WTC11 (cell line): Measurements from ENCODE around the gene ZNF185.

ENCODE experiments used
- CREB1 ChIP-seq: sonication (generic); formaldehyde crosslinking; IDR thresholded peaks from 2 replicates; pipeline ENCODE4 v1.8.0; 2023; ENCODE audit warnings: mild to moderate bottlenecking, missing genetic modification reagents
- SP1 ChIP-seq: sonication (generic); formaldehyde crosslinking; conservative IDR thresholded peaks from 2 replicates; pipeline ENCODE4 v1.8.1; 2022; ENCODE audit warnings: missing genetic modification reagents
- ZNF317 ChIP-seq: sonication (generic); formaldehyde crosslinking; IDR thresholded peaks from 2 replicates; pipeline ENCODE4 v1.8.1; 2023; ENCODE audit warnings: low read depth, mild to moderate bottlenecking, moderate library complexity, missing genetic modification reagents, borderline replicate concordance
- TF ChIP-seq, protein P1 (sequence below): fragments of 200-600 bp; IDR thresholded peaks from 2 replicates; pipeline ENCODE4 v1.8.0; 2022; ENCODE audit warnings: antibody characterized with exemption
- TF ChIP-seq, protein P2 (sequence below): sonication (generic); formaldehyde crosslinking; IDR thresholded peaks from 2 replicates; pipeline ENCODE4 v1.8.1; 2022; ENCODE audit warnings: missing genetic modification reagents, borderline replicate concordance
- TF ChIP-seq, protein P3 (sequence below): sonication (generic); formaldehyde crosslinking; IDR thresholded peaks from 2 replicates; pipeline ENCODE4 v1.8.0; 2022; ENCODE audit warnings: mild to moderate bottlenecking, missing genetic modification reagents

DNA sequence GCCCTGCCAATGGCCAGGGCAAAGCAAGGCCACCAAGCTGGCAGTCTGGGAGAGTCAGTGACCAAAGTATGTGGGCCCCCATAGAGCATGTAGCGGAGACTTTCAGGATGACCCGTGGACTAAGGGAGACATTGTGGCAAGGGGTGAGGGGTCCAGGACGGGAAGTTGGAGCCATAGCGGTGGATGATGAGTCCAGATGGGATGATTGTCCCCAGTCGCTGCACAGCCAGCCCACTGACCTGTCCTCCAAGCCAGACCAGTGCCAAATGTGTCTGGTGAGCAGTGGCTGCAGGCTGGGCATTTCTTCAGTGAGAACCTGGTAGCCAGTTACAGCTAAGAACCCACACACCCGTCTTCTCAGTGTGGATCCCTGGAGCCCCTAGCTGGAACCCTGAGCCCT, 34.3 kb downstream of the ZNF185 start:
- TF ChIP-seq, protein P1, sequence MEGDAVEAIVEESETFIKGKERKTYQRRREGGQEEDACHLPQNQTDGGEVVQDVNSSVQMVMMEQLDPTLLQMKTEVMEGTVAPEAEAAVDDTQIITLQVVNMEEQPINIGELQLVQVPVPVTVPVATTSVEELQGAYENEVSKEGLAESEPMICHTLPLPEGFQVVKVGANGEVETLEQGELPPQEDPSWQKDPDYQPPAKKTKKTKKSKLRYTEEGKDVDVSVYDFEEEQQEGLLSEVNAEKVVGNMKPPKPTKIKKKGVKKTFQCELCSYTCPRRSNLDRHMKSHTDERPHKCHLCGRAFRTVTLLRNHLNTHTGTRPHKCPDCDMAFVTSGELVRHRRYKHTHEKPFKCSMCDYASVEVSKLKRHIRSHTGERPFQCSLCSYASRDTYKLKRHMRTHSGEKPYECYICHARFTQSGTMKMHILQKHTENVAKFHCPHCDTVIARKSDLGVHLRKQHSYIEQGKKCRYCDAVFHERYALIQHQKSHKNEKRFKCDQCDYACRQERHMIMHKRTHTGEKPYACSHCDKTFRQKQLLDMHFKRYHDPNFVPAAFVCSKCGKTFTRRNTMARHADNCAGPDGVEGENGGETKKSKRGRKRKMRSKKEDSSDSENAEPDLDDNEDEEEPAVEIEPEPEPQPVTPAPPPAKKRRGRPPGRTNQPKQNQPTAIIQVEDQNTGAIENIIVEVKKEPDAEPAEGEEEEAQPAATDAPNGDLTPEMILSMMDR: no peak
- TF ChIP-seq, protein P2, sequence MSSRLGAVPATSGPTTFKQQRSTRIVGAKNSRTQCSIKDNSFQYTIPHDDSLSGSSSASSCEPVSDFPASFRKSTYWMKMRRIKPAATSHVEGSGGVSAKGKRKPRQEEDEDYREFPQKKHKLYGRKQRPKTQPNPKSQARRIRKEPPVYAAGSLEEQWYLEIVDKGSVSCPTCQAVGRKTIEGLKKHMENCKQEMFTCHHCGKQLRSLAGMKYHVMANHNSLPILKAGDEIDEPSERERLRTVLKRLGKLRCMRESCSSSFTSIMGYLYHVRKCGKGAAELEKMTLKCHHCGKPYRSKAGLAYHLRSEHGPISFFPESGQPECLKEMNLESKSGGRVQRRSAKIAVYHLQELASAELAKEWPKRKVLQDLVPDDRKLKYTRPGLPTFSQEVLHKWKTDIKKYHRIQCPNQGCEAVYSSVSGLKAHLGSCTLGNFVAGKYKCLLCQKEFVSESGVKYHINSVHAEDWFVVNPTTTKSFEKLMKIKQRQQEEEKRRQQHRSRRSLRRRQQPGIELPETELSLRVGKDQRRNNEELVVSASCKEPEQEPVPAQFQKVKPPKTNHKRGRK: no peak
- TF ChIP-seq SP1 (CRISPR knock-in tag) (no peak), ZNF317 (CRISPR knock-in tag) (no peak), CREB1 (no peak)
- TF ChIP-seq, protein P3, sequence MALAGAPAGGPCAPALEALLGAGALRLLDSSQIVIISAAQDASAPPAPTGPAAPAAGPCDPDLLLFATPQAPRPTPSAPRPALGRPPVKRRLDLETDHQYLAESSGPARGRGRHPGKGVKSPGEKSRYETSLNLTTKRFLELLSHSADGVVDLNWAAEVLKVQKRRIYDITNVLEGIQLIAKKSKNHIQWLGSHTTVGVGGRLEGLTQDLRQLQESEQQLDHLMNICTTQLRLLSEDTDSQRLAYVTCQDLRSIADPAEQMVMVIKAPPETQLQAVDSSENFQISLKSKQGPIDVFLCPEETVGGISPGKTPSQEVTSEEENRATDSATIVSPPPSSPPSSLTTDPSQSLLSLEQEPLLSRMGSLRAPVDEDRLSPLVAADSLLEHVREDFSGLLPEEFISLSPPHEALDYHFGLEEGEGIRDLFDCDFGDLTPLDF (CRISPR knock-in tag): no peak
